IMR-90 (cell line): ENCODE data around the gene CFAP298. TPM values are rescaled to one million over a fixed set of nuclear protein-coding genes. Genes with fewer than 3 reads are reported as not detected.

ENCODE experiments used
- ATAC-seq: fragments of 200-7000 bp; cut with Tn5 transposase; 2 replicates; pipeline ENCODE4 v1.9.1; 2020; ENCODE audit warnings: low read depth, mild to moderate bottlenecking, moderate library complexity
- BruUV-seq: library from RNA; stranded (reverse); fragments of 400-500 nt; replicated peaks from 2 replicates; lab custom pipeline; 2021; lab: Mats Ljungman, UMichigan
- CTCF ChIA-PET: fragments of 300-600 bp; formaldehyde crosslinking; extraction: SDS; loops from one replicate; lab custom pipeline; 2021; ENCODE audit warnings: antibody characterized with exemption; lab: Yijun Ruan, JAX
- POLR2A ChIA-PET: fragments of 300-600 bp; sonication (Branson Sonifier 250); formaldehyde crosslinking; loops from one replicate; lab custom pipeline; 2022; ENCODE audit warnings: antibody characterized with exemption; ENCODE audit not compliant: unreplicated experiment; lab: Charles Lee
- DNase-seq: peaks from one replicate; pipeline ENCODE4 v3.0.0; 2013
- H2AFZ ChIP-seq: replicated peaks from 2 replicates; pipeline ENCODE3; 2013; ENCODE audit warnings: low read length, mild to moderate bottlenecking; ENCODE audit not compliant: poor library complexity
- H2AK5ac ChIP-seq: 2 replicates; pipeline ENCODE4 v1.6.1; 2013; ENCODE audit warnings: low read depth, low read length, inconsistent platforms
- H2AK9ac ChIP-seq: replicated peaks from 2 replicates; pipeline ENCODE3; 2013; ENCODE audit warnings: mild to moderate bottlenecking, low read depth, low read length, moderate library complexity; ENCODE audit not compliant: poor library complexity
- H2BK120ac ChIP-seq: 2 replicates; pipeline ENCODE4 v1.6.1; 2013; ENCODE audit warnings: low read depth, low read length, inconsistent platforms
- H2BK15ac ChIP-seq: 3 replicates; pipeline ENCODE4 v1.6.1; 2013; ENCODE audit warnings: low read depth, low read length, inconsistent platforms
- H2BK20ac ChIP-seq: 2 replicates; pipeline ENCODE4 v1.6.1; 2013; ENCODE audit warnings: low read depth, mild to moderate bottlenecking, inconsistent platforms, low read length, moderate library complexity
- H2BK5ac ChIP-seq: 2 replicates; pipeline ENCODE4 v1.6.1; 2013; ENCODE audit warnings: mild to moderate bottlenecking, low read depth, low read length, inconsistent platforms; ENCODE audit not compliant: poor library complexity, severe bottlenecking
- H3K14ac ChIP-seq: replicated peaks from 2 replicates; pipeline ENCODE4 v1.6.1; 2013; ENCODE audit warnings: low read depth, low read length, inconsistent platforms
- H3K18ac ChIP-seq: 2 replicates; pipeline ENCODE4 v1.6.1; 2013; ENCODE audit warnings: low read depth, low read length, control low read depth
- H3K23ac ChIP-seq: 2 replicates; pipeline ENCODE4 v1.6.1; 2013; ENCODE audit warnings: low read depth, low read length, inconsistent platforms
- H3K27ac ChIP-seq: 2 replicates; pipeline ENCODE4 v1.5.1; 2013; ENCODE audit warnings: mild to moderate bottlenecking, control low read depth, low read length; ENCODE audit not compliant: insufficient read depth
- H3K27me3 ChIP-seq: 2 replicates; pipeline ENCODE4 v1.6.1; 2013; ENCODE audit warnings: low read length; ENCODE audit not compliant: control insufficient read depth, insufficient read depth
- H3K36me3 ChIP-seq: 2 replicates; pipeline ENCODE4 v1.6.1; 2013; ENCODE audit warnings: low read length, mixed read lengths; ENCODE audit not compliant: control insufficient read depth, insufficient read depth
- H3K4ac ChIP-seq: 2 replicates; pipeline ENCODE4 v1.6.1; 2013; ENCODE audit warnings: low read depth, low read length, inconsistent platforms
- H3K4me1 ChIP-seq: 2 replicates; pipeline ENCODE4 v1.6.1; 2013; ENCODE audit warnings: low read length, mixed read lengths; ENCODE audit not compliant: control insufficient read depth, insufficient read depth
- H3K4me2 ChIP-seq: 2 replicates; pipeline ENCODE4 v1.6.1; 2013; ENCODE audit warnings: low read depth, mild to moderate bottlenecking, control low read depth, low read length, moderate library complexity
- H3K4me3 ChIP-seq: 2 replicates; pipeline ENCODE4 v1.5.1; 2013; ENCODE audit warnings: low read depth, mild to moderate bottlenecking, control low read depth, low read length, moderate library complexity; ENCODE audit not compliant: insufficient read depth
- H3K56ac ChIP-seq: 2 replicates; pipeline ENCODE4 v1.6.1; 2013; ENCODE audit warnings: low read length, inconsistent platforms; ENCODE audit not compliant: insufficient read depth; ENCODE audit errors: extremely low read depth
- H3K79me1 ChIP-seq, 2 experiments: 2 replicates each; pipeline ENCODE4 v1.6.1; 2013; ENCODE audit warnings: low read length in 2 of 2, inconsistent platforms in 1 of 2, low read depth in 1 of 2
- H3K9ac ChIP-seq: 2 replicates; pipeline ENCODE4 v1.6.1; 2013; ENCODE audit warnings: low read depth, low read length, control low read depth
- H3K9me1 ChIP-seq: 2 replicates; pipeline ENCODE4 v1.6.1; 2013; ENCODE audit warnings: low read length, inconsistent platforms; ENCODE audit not compliant: insufficient read depth
- H3K9me3 ChIP-seq: 2 replicates; pipeline ENCODE4 v1.6.1; 2013; ENCODE audit warnings: low read length; ENCODE audit not compliant: control insufficient read depth, insufficient read depth
- H4K20me1 ChIP-seq: 2 replicates; pipeline ENCODE4 v1.6.1; 2013; ENCODE audit warnings: low read length, inconsistent platforms; ENCODE audit not compliant: insufficient read depth
- H4K5ac ChIP-seq: 2 replicates; pipeline ENCODE4 v1.6.1; 2013; ENCODE audit warnings: mild to moderate bottlenecking, low read depth, low read length, control low read depth
- H4K8ac ChIP-seq, 2 experiments: 2 replicates each; pipeline ENCODE4 v1.6.1; 2013; ENCODE audit warnings: low read depth in 2 of 2, low read length in 2 of 2, control low read depth in 1 of 2, inconsistent platforms in 1 of 2
- H4K91ac ChIP-seq: 2 replicates; pipeline ENCODE4 v1.6.1; 2013; ENCODE audit warnings: low read depth, low read length, inconsistent platforms; ENCODE audit not compliant: insufficient read depth
- BHLHE40 ChIP-seq: fragments of 150-350 bp; IDR thresholded peaks from 2 replicates; pipeline ENCODE4 v1.6.1; 2016; ENCODE audit warnings: mild to moderate bottlenecking, low read depth, low read length
- CHD1 ChIP-seq: IDR thresholded peaks from 2 replicates; pipeline ENCODE4 v1.6.1; 2012; ENCODE audit warnings: low read depth, low read length, improper control_type of control experiment
- ELK1 ChIP-seq: fragments of 150-350 bp; IDR thresholded peaks from 2 replicates; pipeline ENCODE4 v1.6.1; 2016; ENCODE audit warnings: low read depth, mild to moderate bottlenecking, low read length, moderate library complexity, borderline replicate concordance
- MAZ ChIP-seq: IDR thresholded peaks from 2 replicates; pipeline ENCODE4 v1.6.1; 2012; ENCODE audit warnings: low read depth, mild to moderate bottlenecking, low read length, improper control_type of control experiment, moderate library complexity, borderline replicate concordance
- MXI1 ChIP-seq: IDR thresholded peaks from 2 replicates; pipeline ENCODE4 v1.6.1; 2012; ENCODE audit warnings: low read depth, mild to moderate bottlenecking, low read length, moderate library complexity, borderline replicate concordance
- NFE2L2 ChIP-seq: fragments of 150-350 bp; IDR thresholded peaks from 2 replicates; pipeline ENCODE4 v1.6.1; 2016; ENCODE audit warnings: low read depth, mild to moderate bottlenecking, low read length
- POLR2A ChIP-seq: IDR thresholded peaks from 2 replicates; pipeline ENCODE4 v1.6.1; 2012; ENCODE audit warnings: mild to moderate bottlenecking, low read depth, low read length
- RCOR1 ChIP-seq: IDR thresholded peaks from 2 replicates; pipeline ENCODE4 v1.6.1; 2012; ENCODE audit warnings: mild to moderate bottlenecking, low read length, improper control_type of control experiment; ENCODE audit not compliant: insufficient replicate concordance
- RFX5 ChIP-seq: IDR thresholded peaks from 2 replicates; pipeline ENCODE4 v1.8.0; 2012; ENCODE audit warnings: low read depth, mild to moderate bottlenecking, low read length, moderate library complexity
- SMC3 ChIP-seq: fragments of 150-350 bp; IDR thresholded peaks from 2 replicates; pipeline ENCODE4 v1.6.1; 2016; ENCODE audit warnings: low read depth, mild to moderate bottlenecking, antibody characterized with exemption, low read length, moderate library complexity
- WGBS, 2 experiments: methylation state at CpG; one replicate each; pipeline versions ENCODE4 v1.1.5 to v1.1.7; 2013; ENCODE audit warnings: missing lambda C conversion rate in 2 of 2; ENCODE audit not compliant: insufficient read length in 1 of 2; ENCODE audit errors: extremely low coverage in 2 of 2; 5-methylcytosine and 5-hydroxymethylcytosine counted together
- dilution Hi-C: fragments of 300-500 bp; cut with HindIII; formaldehyde crosslinking; loops from one replicate; pipeline ENCODE4 v1.14.3; 2018; ENCODE audit warnings: low sequenced_read_pairs; ENCODE audit not compliant: unreplicated experiment
- in situ Hi-C: fragments of 300-500 bp; cut with MboI; formaldehyde crosslinking; loops from 3 replicates; pipeline ENCODE4 v1.14.3; 2019; ENCODE audit warnings: low sequenced_read_pairs, inconsistent platforms, mixed read lengths
- intact Hi-C: fragments of 100-400 bp; cut with micrococcal nuclease; formaldehyde crosslinking; loops from 2 replicates; pipeline ENCODE4 v1.10.0; 2022
- polyA plus RNA-seq, 3 experiments: library from polyadenylated mRNA; depleted of rRNA; stranded (reverse); fragments of >200 nt; gene quantifications; 2 replicates each; pipeline ENCODE4 v1.2.3, GENCODE V29; 2012; ENCODE audit warnings: low replicate concordance in 1 of 3
- total RNA-seq: library from RNA; depleted of rRNA; stranded (reverse); fragments of >200 nt; gene quantifications from 2 replicates; pipeline ENCODE4 v1.2.3, GENCODE V29; 2012

Gene CFAP298
- total and polyA plus RNA-seq, 2 of the 4 experiments (the other 2 are of a cell fraction) = 8.1 to 25.7 TPM

DNA sequence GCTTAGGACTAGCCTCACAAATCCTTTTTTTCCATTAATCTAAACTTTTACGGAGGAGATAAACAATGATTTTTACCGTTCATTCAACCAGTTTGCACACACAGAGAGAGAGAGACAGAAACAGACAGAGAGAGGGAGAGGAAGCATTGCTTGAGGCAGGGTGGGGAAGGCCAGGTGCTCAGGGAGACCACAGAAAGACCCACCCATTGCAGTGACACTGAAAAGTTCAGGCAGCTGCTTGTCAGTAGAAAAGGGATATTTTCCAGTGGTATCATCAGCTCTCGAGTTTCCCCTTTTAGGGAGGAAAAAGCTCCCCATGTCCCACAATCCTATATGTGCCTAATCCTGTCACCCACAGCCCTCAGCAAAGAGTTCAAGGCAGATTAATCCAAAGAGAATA, 54.1 kb downstream of the CFAP298 start:
- no peak for TF ChIP-seq SMC3
- no peak for TF ChIP-seq MXI1
- no peak for TF ChIP-seq RFX5
- no peak for TF ChIP-seq CHD1
- no peak for TF ChIP-seq ELK1
- TF ChIP-seq POLR2A = no peak
- TF ChIP-seq RCOR1 = no peak
- TF ChIP-seq BHLHE40 = no peak
- no peak for TF ChIP-seq NFE2L2
- no peak for TF ChIP-seq MAZ
- Histone ChIP-seq H3K27ac (no peak overlapping the region), H3K23ac (no peak overlapping the region), H3K18ac (no peak overlapping the region), H4K20me1 (no peaks in the 10 kb centered on the region), H2AK9ac (no peak overlapping the region), H2BK15ac (no peak overlapping the region), H2BK20ac (no peak overlapping the region), H3K27me3 (no peaks in the 10 kb centered on the region), H2BK5ac (no peak overlapping the region), H3K4me3 (no peak overlapping the region), H2AFZ (no peak overlapping the region), H4K5ac (no peak overlapping the region), H3K79me1 (no peaks in the 10 kb centered on the region), H3K9me3 (no peaks in the 10 kb centered on the region), H4K91ac (no peak overlapping the region), H3K9me1 (no peaks in the 10 kb centered on the region), H2AK5ac (no peak overlapping the region), H3K36me3 (no peaks in the 10 kb centered on the region), H3K9ac (no peak overlapping the region), H2BK120ac (no peak overlapping the region), H4K8ac (no peak overlapping the region), H3K4me2 (no peak overlapping the region), H3K4me1 (no peaks in the 10 kb centered on the region; the same call in 1 of the 2 replicates), H3K14ac (no peak overlapping the region), H3K4ac (no peak overlapping the region), H3K56ac (no peak overlapping the region)
- in situ Hi-C loops (no loop called here), intact Hi-C loops (no loop called here), dilution Hi-C loops (no loop called here)
- no CpG with 5 or more reads among the region's 3 CpGs for WGBS, 2 experiments
- DNase-seq = no peak
- ChIA-PET CTCF (no interaction called here), POLR2A (no interaction called here)
- ATAC-seq = no peak
- BruUV-seq = no TSS peak
